AG04450 (cell line): Measurements from ENCODE around the gene DCAF12. TPM values are rescaled to one million over a fixed set of nuclear protein-coding genes. Genes with fewer than 3 reads are reported as not detected.
A peak's percentile ranks its signal among the peaks of the same experiment; 100 is the strongest.

Source experiments
- CTCF ChIA-PET: fragments of 300-600, 350-600 bp; formaldehyde crosslinking; extraction: SDS; loops from one replicate; lab custom pipeline; 2022; ENCODE audit warnings: antibody characterized with exemption, inconsistent platforms; lab: Charles Lee
- POLR2A ChIA-PET: fragments of 350-600 bp; formaldehyde crosslinking; extraction: SDS; loops from one replicate; lab custom pipeline; 2021; ENCODE audit warnings: antibody characterized with exemption, inconsistent platforms; lab: Yijun Ruan, JAX
- DNase-seq: peaks from one replicate; pipeline ENCODE4 v3.0.0-alpha.2; 2011; ENCODE audit warnings: low read depth, low spot score
- H3K27ac ChIP-seq: one replicate; pipeline ENCODE4 v1.5.1; 2012; ENCODE audit warnings: low read depth, low read length, control low read depth
- H3K27me3 ChIP-seq: one replicate; pipeline ENCODE4 v1.6.0; 2012; ENCODE audit warnings: low read length; ENCODE audit not compliant: control insufficient read depth, insufficient read depth
- H3K4me3 ChIP-seq: 2 replicates; pipeline ENCODE4 v1.5.1; 2011; ENCODE audit warnings: mild to moderate bottlenecking, low read depth, low read length, control low read depth
- H3K9me3 ChIP-seq: 2 replicates; pipeline ENCODE4 v1.5.1; 2012; ENCODE audit warnings: low read length; ENCODE audit not compliant: control insufficient read depth, insufficient read depth
- CTCF ChIP-seq: IDR thresholded peaks from 2 replicates; pipeline ENCODE4 v1.5.1; 2011; ENCODE audit warnings: low read depth, low read length, control low read depth, inconsistent platforms
- polyA plus RNA-seq: library from polyadenylated mRNA; depleted of rRNA; stranded (reverse); fragments of >200 nt; gene quantifications from 2 replicates; pipeline ENCODE4 v1.2.3, GENCODE V29; 2011

The DCAF12 gene
- polyA plus RNA-seq, 1 experiment: 27.8 TPM

DNA sequence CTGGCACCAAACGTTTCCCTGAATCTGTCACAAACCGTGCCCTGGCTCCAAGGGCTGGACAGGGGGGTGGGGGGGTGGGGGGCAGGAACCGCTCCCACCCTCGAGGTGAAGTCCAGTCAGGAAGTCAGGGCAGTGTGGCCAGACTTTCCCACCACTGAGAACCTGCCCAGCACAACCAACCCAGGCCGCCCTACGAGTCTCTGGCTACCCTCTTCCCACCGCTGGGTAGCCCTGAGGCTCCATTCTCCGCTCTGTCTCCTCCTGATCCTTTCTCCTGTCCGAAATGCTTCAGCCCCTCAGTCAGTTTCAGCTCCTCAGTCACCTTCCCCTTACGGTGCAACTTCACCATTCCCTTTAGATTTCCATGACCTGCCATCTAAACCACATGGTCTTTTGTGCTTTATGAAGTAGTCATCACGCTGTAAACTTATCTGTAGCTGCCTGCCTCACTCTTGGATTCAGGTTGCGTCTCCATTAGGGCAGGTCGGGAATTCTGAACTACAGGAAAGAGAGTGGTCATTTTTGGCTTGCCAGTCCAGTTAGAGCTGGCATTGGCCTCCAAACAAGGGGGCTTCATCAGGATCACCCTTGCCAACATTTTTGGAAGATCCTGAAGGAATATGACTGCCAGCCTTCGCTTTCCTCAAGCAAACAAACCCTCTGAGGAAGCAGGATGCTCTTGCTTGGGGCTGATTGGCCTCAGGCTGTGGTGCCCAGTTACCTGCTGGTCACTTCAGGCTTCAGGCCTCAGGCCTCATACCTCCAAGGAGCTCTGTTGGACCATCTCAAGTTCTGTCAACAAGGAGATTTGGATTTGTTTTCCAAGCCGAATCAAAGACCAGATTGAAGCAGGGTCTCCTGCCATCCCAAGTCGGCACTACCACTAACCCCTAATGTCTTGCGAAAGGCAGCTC, 794 bp upstream of the DCAF12 start:
- peak overlapping the region; percentile 85 for H3K27ac ChIP-seq
- ChIA-PET POLR2A (interaction anchor here (1.0 kb wide), 1 partner anchor 126 kb away, joined by 3 read pairs; no protein-coding TSS in a partner anchor), CTCF (interaction anchor here (0.5 to 1.9 kb wide), 3 partner anchors 125 to 155 kb away, joined by 3 to 7 read pairs (median 4); no protein-coding TSS in a partner anchor)
- peaks cover 4% of the 10 kb centered on the region; the same call in 1 of the 2 replicates for H3K9me3 ChIP-seq
- TF ChIP-seq CTCF: no peak
- H3K4me3 ChIP-seq: peak overlapping the region; percentile 98
- DNase-seq: no peak
- H3K27me3 ChIP-seq: no peaks in the 10 kb centered on the region

- ChIA-PET POLR2A (interaction anchor here (0.5 to 1.1 kb wide), 2 partner anchors 16 to 53 kb away, joined by 3 to 10 read pairs; no protein-coding TSS in a partner anchor), CTCF (interaction anchor here (1.6 kb wide), 1 partner anchor 128 kb away, joined by 6 read pairs; no protein-coding TSS in a partner anchor)
- Histone ChIP-seq H3K27me3 (no peaks in the 10 kb centered on the region), H3K27ac (peak overlapping the region; percentile 85), H3K4me3 (peak overlapping the region; percentile 98), H3K9me3 (peaks cover 4% of the 10 kb centered on the region; the same call in 1 of the 2 replicates)
- no peak for DNase-seq
- no peak for TF ChIP-seq CTCF
Measured at GRCh38 chr9:34125681-34126206, 754 bp downstream of the DCAF12 start.

GRCh38 chr9:34124926-34125325, 1.6 kb downstream of the DCAF12 start:
- peaks cover 4% of the 10 kb centered on the region; the same call in 1 of the 2 replicates for H3K9me3 ChIP-seq
- ChIA-PET POLR2A (no interaction called here), CTCF (no interaction called here)
- TF ChIP-seq CTCF: no peak
- no peaks in the 10 kb centered on the region for H3K27me3 ChIP-seq
- H3K4me3 ChIP-seq: peak overlapping the region; percentile 98
- no peak overlapping the region for H3K27ac ChIP-seq
- no peak for DNase-seq

GRCh38 chr9:34124099-34124498, 2.4 kb downstream of the DCAF12 start:
- no peak for DNase-seq
- H3K27ac ChIP-seq: no peak overlapping the region
- ChIA-PET POLR2A (no interaction called here), CTCF (no interaction called here)
- H3K27me3 ChIP-seq: no peaks in the 10 kb centered on the region
- peaks cover 4% of the 10 kb centered on the region; the same call in 1 of the 2 replicates for H3K9me3 ChIP-seq
- no peak overlapping the region for H3K4me3 ChIP-seq
- no peak for TF ChIP-seq CTCF
